Measurements from ENCODE around the gene PDE4B.

DNA sequence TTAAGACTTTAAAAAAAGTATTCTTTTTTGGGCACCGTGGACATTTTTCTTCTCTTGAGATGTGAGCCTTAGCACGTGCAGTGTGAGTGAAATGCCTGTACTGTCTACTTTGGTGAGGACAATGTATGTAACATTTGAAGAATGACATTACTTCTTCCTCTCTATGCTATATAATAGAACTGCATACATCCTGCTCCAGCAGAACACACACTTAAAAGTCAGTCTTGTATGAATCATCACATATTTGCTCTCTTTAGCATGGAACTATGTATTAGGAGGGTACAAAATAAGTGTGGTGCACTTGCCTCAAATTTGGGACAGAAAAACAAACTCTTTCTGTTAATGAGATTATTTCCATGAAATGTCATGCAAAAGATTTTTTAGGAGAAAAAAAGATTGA is 382.9 kb downstream of the PDE4B start:
- no peak for TF ChIP-seq CTCF (IDR thresholded peaks at IDR 0.05)
- TF ChIP-seq POLR2A (IDR thresholded peaks at IDR 0.05): no peak

Measured in esophagus squamous epithelium (tissue), 4 donors.